Liver (tissue), 3 donors: ENCODE data around the gene KRTAP29-1.

ENCODE experiments used
- ATF3 ChIP-seq: IDR thresholded peaks from 2 replicates; pipeline ENCODE4 v1.6.1; 2016; ENCODE audit warnings: antibody characterized with exemption
- HNF4G ChIP-seq: IDR thresholded peaks from 2 replicates; pipeline ENCODE4 v1.6.1; 2016; ENCODE audit warnings: antibody characterized with exemption
- JUND ChIP-seq, 2 donors: IDR thresholded peaks; 2 replicates each; pipeline ENCODE4 v1.6.1; 2016; ENCODE audit warnings: antibody characterized with exemption in 2 of 2
- MAX ChIP-seq: IDR thresholded peaks from 2 replicates; pipeline ENCODE4 v1.6.1; 2016; ENCODE audit warnings: antibody characterized with exemption
- RAD21 ChIP-seq, 2 donors: IDR thresholded peaks; 2 replicates each; pipeline ENCODE4 v1.6.1; 2016; ENCODE audit warnings: antibody characterized with exemption in 2 of 2, mild to moderate bottlenecking in 2 of 2
- REST ChIP-seq: IDR thresholded peaks from 2 replicates; pipeline ENCODE4 v1.6.1; 2016; ENCODE audit warnings: antibody characterized with exemption, mild to moderate bottlenecking
- SP1 ChIP-seq: IDR thresholded peaks from 2 replicates; pipeline ENCODE4 v1.6.1; 2018; ENCODE audit warnings: antibody characterized with exemption, mild to moderate bottlenecking
- TAF1 ChIP-seq: conservative IDR thresholded peaks from 2 replicates; pipeline ENCODE4 v1.6.1; 2016; ENCODE audit warnings: antibody characterized with exemption, mild to moderate bottlenecking
- TF ChIP-seq, protein P1 (sequence below): fragments of 150-350 bp; IDR thresholded peaks from 2 replicates; pipeline ENCODE4 v1.5.1; 2017; ENCODE audit warnings: improper control_type of control experiment, low read depth, low read length; ENCODE audit not compliant: missing input control
- donor health status: healthy.
- donor health status: healthy.

- TF ChIP-seq TAF1 = no peak
- no peak for TF ChIP-seq ATF3
- TF ChIP-seq, protein P1, sequence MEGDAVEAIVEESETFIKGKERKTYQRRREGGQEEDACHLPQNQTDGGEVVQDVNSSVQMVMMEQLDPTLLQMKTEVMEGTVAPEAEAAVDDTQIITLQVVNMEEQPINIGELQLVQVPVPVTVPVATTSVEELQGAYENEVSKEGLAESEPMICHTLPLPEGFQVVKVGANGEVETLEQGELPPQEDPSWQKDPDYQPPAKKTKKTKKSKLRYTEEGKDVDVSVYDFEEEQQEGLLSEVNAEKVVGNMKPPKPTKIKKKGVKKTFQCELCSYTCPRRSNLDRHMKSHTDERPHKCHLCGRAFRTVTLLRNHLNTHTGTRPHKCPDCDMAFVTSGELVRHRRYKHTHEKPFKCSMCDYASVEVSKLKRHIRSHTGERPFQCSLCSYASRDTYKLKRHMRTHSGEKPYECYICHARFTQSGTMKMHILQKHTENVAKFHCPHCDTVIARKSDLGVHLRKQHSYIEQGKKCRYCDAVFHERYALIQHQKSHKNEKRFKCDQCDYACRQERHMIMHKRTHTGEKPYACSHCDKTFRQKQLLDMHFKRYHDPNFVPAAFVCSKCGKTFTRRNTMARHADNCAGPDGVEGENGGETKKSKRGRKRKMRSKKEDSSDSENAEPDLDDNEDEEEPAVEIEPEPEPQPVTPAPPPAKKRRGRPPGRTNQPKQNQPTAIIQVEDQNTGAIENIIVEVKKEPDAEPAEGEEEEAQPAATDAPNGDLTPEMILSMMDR = peak; percentile 71
- peak; percentile 70 to 74 for TF ChIP-seq RAD21 (IDR thresholded peaks at IDR 0.05)
- no peak for TF ChIP-seq HNF4G
- TF ChIP-seq MAX = no peak
- no peak for TF ChIP-seq REST
- TF ChIP-seq SP1 = no peak
- no peak for TF ChIP-seq JUND (IDR thresholded peaks at IDR 0.05)
These were observed 19.6 kb upstream of the KRTAP29-1 start for GRCh38 chr17:41322094-41322902.
